Esophagus squamous epithelium (tissue), 4 donors: ENCODE measurements around the gene ACOT11.

ENCODE experiments used
- POLR2A ChIP-seq, 4 donors: fragments of 450-650 bp; IDR thresholded peaks; one replicate each; pipeline ENCODE4 v1.6.1; 2017; ENCODE audit warnings: antibody characterized with exemption in 4 of 4, mild to moderate bottlenecking in 4 of 4, moderate library complexity in 3 of 4
- TF ChIP-seq, protein P1 (sequence below), 6 experiments: fragments of 450-650 bp in 4 of 6; fragments of 200-600 bp in 2 of 6; sonication (generic) in 2 of 6; IDR thresholded peaks; one replicate each; pipeline ENCODE4 v1.5.1; 2016 to 2019; ENCODE audit warnings: antibody characterized with exemption in 6 of 6, mild to moderate bottlenecking in 4 of 6, moderate library complexity in 4 of 6

DNA sequence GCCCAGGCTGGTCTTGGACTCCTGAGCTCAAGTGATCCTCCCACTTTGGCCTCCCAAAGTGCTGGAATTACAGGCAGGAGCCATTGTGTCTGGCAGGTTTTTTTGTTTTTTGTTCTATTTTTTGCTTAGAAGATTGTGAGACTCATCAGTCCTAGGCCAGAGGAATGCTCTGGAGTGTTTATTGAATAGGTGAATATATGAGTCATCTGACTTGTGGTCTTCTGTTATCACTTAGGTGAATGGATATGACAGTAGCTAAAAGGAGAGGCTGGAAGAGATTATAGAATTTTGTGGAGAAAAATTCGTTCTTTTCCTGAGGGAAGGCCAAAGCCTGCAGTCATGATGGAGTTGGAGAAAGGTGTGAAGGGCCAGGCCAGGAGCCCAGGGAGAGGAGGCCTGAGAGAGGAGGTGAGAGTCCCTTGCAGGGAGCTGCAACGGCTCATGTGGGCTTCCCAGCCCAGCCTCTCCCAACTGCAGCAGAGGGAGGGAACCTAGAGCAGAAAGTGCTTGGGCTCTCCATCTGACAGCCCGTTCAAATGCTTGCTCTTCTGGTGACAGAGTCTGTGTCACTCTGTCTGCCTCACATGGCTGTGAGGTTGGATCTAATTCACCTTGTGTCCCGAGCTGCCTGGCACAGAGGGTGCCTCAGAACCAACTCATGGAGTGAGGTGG, 31.6 kb upstream of the ACOT11 start:
- TF ChIP-seq, protein P1, sequence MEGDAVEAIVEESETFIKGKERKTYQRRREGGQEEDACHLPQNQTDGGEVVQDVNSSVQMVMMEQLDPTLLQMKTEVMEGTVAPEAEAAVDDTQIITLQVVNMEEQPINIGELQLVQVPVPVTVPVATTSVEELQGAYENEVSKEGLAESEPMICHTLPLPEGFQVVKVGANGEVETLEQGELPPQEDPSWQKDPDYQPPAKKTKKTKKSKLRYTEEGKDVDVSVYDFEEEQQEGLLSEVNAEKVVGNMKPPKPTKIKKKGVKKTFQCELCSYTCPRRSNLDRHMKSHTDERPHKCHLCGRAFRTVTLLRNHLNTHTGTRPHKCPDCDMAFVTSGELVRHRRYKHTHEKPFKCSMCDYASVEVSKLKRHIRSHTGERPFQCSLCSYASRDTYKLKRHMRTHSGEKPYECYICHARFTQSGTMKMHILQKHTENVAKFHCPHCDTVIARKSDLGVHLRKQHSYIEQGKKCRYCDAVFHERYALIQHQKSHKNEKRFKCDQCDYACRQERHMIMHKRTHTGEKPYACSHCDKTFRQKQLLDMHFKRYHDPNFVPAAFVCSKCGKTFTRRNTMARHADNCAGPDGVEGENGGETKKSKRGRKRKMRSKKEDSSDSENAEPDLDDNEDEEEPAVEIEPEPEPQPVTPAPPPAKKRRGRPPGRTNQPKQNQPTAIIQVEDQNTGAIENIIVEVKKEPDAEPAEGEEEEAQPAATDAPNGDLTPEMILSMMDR (IDR thresholded peaks at IDR 0.05), result no peak
- TF ChIP-seq POLR2A (IDR thresholded peaks at IDR 0.05), result no peak
